ENCODE measurements around the gene KIF3A.
A peak's percentile ranks its signal among the peaks of the same experiment; 100 is the strongest.

KIF3A gene

GRCh38 chr5:132758451-132758850 lies 21.1 kb upstream of the KIF3A start:
- TF ChIP-seq, protein P1, sequence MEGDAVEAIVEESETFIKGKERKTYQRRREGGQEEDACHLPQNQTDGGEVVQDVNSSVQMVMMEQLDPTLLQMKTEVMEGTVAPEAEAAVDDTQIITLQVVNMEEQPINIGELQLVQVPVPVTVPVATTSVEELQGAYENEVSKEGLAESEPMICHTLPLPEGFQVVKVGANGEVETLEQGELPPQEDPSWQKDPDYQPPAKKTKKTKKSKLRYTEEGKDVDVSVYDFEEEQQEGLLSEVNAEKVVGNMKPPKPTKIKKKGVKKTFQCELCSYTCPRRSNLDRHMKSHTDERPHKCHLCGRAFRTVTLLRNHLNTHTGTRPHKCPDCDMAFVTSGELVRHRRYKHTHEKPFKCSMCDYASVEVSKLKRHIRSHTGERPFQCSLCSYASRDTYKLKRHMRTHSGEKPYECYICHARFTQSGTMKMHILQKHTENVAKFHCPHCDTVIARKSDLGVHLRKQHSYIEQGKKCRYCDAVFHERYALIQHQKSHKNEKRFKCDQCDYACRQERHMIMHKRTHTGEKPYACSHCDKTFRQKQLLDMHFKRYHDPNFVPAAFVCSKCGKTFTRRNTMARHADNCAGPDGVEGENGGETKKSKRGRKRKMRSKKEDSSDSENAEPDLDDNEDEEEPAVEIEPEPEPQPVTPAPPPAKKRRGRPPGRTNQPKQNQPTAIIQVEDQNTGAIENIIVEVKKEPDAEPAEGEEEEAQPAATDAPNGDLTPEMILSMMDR (conservative IDR thresholded peaks at IDR 0.05; ENCODE audit: control insufficient read depth, insufficient read depth, low read depth, low read length) = no peak
- no peak for DNase-seq (ENCODE audit: low read depth)

DNA sequence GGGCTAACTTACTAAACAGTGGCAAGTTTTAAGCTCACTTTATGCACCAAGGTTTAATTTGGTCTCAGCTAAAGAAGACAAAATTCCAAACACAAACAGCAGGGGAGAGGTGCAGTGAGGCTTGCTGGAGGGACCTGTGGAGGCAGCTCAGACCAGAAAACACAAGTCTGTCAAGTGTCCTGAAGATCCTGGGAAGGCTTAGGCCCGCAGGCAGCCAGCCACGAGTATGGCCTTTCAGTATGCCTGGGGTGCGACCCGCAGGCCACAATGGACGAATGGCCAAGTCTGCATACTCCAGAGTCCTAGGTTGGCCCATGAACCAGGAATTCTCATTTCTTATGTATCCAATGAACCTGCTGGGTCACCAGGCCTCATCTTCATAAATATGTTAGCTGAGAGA lies 19.2 kb upstream of the KIF3A start:
- TF ChIP-seq, protein P1 (conservative IDR thresholded peaks at IDR 0.05; ENCODE audit: control insufficient read depth, insufficient read depth, low read depth, low read length) = no peak
- H3K4me3 ChIP-seq (ENCODE audit: control insufficient read depth, low read depth, low read length) = no peak overlapping the region
- DNase-seq (ENCODE audit: low read depth) = no peak

More at GRCh38 chr5:132758451-132758850, 21.1 kb upstream of the KIF3A start:
- H3K4me3 ChIP-seq (ENCODE audit: control insufficient read depth, low read depth, low read length) = no peak overlapping the region

- no peak overlapping the region for H3K4me3 ChIP-seq (ENCODE audit: control insufficient read depth, low read depth, low read length)
- TF ChIP-seq, protein P1 (conservative IDR thresholded peaks at IDR 0.05; ENCODE audit: control insufficient read depth, insufficient read depth, low read depth, low read length) = peak; percentile 28
- DNase-seq (ENCODE audit: low read depth) = peak; percentile 37
These were observed 17.6 kb upstream of the KIF3A start for GRCh38 chr5:132754947-132755346.

- DNase-seq (ENCODE audit: low read depth) = no peak
- no peak overlapping the region for H3K4me3 ChIP-seq (ENCODE audit: control insufficient read depth, low read depth, low read length)
- TF ChIP-seq, protein P1 (conservative IDR thresholded peaks at IDR 0.05; ENCODE audit: control insufficient read depth, insufficient read depth, low read depth, low read length) = no peak
These were observed 16.8 kb upstream of the KIF3A start for GRCh38 chr5:132754111-132754510.

DNA sequence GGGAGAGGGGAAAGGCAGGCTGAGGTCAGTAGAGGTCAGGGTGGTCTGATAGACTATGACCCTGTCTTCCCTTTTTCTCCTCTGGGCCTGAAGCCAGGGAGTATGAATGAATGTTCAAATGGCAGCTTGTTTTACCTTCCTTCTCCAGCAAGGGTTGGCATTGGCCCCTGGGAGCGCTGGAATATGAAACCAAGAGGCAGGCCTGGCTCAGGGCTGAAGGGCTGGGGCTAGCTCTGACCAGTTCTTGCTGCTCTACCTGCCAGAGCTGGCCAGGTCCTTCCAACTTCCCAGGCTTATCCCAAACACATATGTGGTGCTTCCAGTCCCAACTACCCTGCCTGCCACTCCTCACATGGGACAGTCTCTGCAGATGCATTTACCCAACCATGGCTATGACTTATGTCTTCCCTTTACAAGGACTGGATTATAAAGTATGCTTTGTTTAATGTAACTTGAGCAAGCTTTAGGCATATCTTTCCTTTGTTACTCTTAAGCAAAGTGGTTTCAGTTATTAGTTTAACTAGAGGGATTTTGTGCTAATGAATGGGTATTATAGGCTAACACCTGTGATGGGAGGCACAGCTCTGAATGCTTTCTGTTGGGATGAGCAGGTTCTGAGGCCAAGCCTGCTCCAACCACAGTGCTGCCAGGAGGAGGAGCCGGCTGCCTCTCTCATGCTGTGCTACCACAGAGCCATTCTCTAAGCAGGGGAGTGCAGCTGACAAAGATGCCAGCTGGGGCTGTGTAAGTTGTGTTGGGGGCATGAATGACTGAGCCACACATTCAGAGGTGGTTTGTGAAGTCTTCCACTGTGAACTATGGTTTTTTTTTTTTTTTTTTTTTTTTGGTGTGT lies 16.0 kb upstream of the KIF3A start:
- no peak overlapping the region for H3K4me3 ChIP-seq (ENCODE audit: control insufficient read depth, low read depth, low read length)
- DNase-seq (ENCODE audit: low read depth) = no peak
- TF ChIP-seq, protein P1 (conservative IDR thresholded peaks at IDR 0.05; ENCODE audit: control insufficient read depth, insufficient read depth, low read depth, low read length) = peak; percentile 3

- no peak overlapping the region for H3K4me3 ChIP-seq (ENCODE audit: control insufficient read depth, low read depth, low read length)
- TF ChIP-seq, protein P1 (conservative IDR thresholded peaks at IDR 0.05; ENCODE audit: control insufficient read depth, insufficient read depth, low read depth, low read length) = no peak
- no peak for DNase-seq (ENCODE audit: low read depth)
These were observed 15.3 kb upstream of the KIF3A start for GRCh38 chr5:132752581-132753125.
